ENCODE results near the gene SKAP2. TPM values are rescaled to one million over a fixed set of nuclear protein-coding genes. Genes with fewer than 3 reads are reported as not detected.

The SKAP2 gene
- polyA plus RNA-seq, 3 donors, result 19.2 to 204 (median 158) TPM

DNA sequence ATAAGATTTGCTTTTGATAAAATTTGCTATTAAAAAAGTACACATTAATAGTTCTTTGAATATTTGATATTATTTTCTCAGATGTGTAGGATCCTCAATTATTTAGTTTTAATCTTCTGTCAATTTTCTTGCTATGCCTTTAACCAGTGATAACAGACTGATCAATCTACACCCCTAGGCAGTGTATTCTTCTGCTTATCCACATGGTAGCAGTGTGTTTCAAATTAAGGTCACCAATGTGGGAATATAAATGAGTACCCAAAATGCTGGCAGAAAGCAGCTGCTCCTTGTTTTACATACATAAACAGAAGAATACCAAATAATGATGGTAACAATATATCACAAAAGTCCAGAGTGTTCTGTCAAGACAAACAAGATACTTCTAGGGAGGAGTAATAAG lies 87.0 kb downstream of the SKAP2 start:
- intact Hi-C loops (cut with micrococcal nuclease), result no loop called here
- peaks cover 0 to 22% of the 10 kb centered on the region in 2 donors for H3K36me3 Mint-ChIP-seq
- Histone ChIP-seq H3K9me3 (replicated peaks in 1 of 2; ENCODE audit: control insufficient read depth in 1 of 2, insufficient read depth in 1 of 2, low read length in 2 of 2) (no peaks in the 10 kb centered on the region), H3K4me1 (ENCODE audit: control insufficient read depth in 1 of 2, insufficient read depth in 2 of 2, low read length in 2 of 2) (no peaks in the 10 kb centered on the region), H3K9ac (ENCODE audit: insufficient read depth, low read length, poor library complexity, severe bottlenecking) (no peak overlapping the region), H3K4me2 (replicated peaks; ENCODE audit: extremely low read depth, low read length, poor library complexity, severe bottlenecking) (no peak overlapping the region), H3K27ac (ENCODE audit: low read depth in 1 of 2, low read length in 2 of 2) (no peak overlapping the region), H4K20me1 (ENCODE audit: insufficient read depth, low read length) (peaks cover 52% of the 10 kb centered on the region), H2AFZ (ENCODE audit: insufficient read depth, low read depth, low read length, poor library complexity, severe bottlenecking) (no peak overlapping the region), H3K27me3 (ENCODE audit: control insufficient read depth in 2 of 2, insufficient read depth in 2 of 2, low read length in 2 of 2) (no peaks in the 10 kb centered on the region), H3K79me2 (ENCODE audit: insufficient read depth, low read length) (no peaks in the 10 kb centered on the region), H3K36me3 (replicated peaks in 1 of 2; ENCODE audit: control insufficient read depth in 1 of 2, insufficient read depth in 2 of 2, low read length in 2 of 2) (peaks cover 14 to 36% of the 10 kb centered on the region in 2 donors), H3K4me3 (replicated peaks in 1 of 3; ENCODE audit: low read depth in 2 of 3, low read length in 3 of 3) (no peak overlapping the region)
- no peak overlapping the region for H3K4me3 Mint-ChIP-seq
- no peak overlapping the region for H3K27ac Mint-ChIP-seq
- TF ChIP-seq, protein P1, sequence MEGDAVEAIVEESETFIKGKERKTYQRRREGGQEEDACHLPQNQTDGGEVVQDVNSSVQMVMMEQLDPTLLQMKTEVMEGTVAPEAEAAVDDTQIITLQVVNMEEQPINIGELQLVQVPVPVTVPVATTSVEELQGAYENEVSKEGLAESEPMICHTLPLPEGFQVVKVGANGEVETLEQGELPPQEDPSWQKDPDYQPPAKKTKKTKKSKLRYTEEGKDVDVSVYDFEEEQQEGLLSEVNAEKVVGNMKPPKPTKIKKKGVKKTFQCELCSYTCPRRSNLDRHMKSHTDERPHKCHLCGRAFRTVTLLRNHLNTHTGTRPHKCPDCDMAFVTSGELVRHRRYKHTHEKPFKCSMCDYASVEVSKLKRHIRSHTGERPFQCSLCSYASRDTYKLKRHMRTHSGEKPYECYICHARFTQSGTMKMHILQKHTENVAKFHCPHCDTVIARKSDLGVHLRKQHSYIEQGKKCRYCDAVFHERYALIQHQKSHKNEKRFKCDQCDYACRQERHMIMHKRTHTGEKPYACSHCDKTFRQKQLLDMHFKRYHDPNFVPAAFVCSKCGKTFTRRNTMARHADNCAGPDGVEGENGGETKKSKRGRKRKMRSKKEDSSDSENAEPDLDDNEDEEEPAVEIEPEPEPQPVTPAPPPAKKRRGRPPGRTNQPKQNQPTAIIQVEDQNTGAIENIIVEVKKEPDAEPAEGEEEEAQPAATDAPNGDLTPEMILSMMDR (IDR thresholded peaks at IDR 0.05), result no peak
- H3K4me1 Mint-ChIP-seq, result no peaks in the 10 kb centered on the region
- no peaks in the 10 kb centered on the region for H3K27me3 Mint-ChIP-seq (ENCODE audit: low read depth in 3 of 3)
- no peak for DNase-seq
- H3K9me3 Mint-ChIP-seq, result peaks cover 0 to 5% (median 0%) of the 10 kb centered on the region in 7 donors

DNA sequence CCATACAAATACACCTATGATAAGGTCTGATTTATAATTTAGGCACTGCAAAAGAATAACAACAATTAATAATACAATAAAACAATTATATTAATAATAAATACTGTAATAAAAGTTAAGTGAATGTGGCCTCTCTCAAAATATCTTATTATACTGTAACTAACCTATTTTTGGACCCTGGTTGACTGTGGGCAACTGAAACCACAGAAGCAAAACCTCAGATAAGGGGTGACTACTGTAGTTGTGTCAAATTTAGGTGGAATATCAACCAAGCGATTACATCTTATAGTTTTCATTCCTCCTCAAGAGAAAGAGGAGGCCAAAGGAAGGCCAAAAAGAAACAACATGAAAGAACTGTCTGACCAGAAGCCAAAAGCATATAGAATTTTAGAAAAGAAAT lies 103.9 kb downstream of the SKAP2 start:
- H3K4me3 ChIP-seq (replicated peaks in 1 of 3; ENCODE audit: low read depth in 2 of 3, low read length in 3 of 3), result no peak overlapping the region
- Mint-ChIP-seq H3K4me1 (no peaks in the 10 kb centered on the region), H3K36me3 (peaks cover 14 to 24% of the 10 kb centered on the region in 2 donors), H3K9me3 (peaks cover 0 to 5% (median 3%) of the 10 kb centered on the region in 7 donors), H3K27me3 (ENCODE audit: low read depth in 3 of 3) (peaks cover 0 to 3% (median 0%) of the 10 kb centered on the region in 3 donors), H3K27ac (no peak overlapping the region), H3K4me3 (no peak overlapping the region)
- DNase-seq, result no peak
- H3K27me3 ChIP-seq (ENCODE audit: control insufficient read depth in 2 of 2, insufficient read depth in 2 of 2, low read length in 2 of 2), result no peaks in the 10 kb centered on the region
- TF ChIP-seq, protein P1 (IDR thresholded peaks at IDR 0.05), result no peak
- H3K9ac ChIP-seq (ENCODE audit: insufficient read depth, low read length, poor library complexity, severe bottlenecking), result no peak overlapping the region
- H3K27ac ChIP-seq (ENCODE audit: low read depth in 1 of 2, low read length in 2 of 2), result no peak overlapping the region
- no peaks in the 10 kb centered on the region for H3K79me2 ChIP-seq (ENCODE audit: insufficient read depth, low read length)
- H3K4me1 ChIP-seq (ENCODE audit: control insufficient read depth in 1 of 2, insufficient read depth in 2 of 2, low read length in 2 of 2), result no peaks in the 10 kb centered on the region
- no peak overlapping the region for H3K4me2 ChIP-seq (replicated peaks; ENCODE audit: extremely low read depth, low read length, poor library complexity, severe bottlenecking)
- H4K20me1 ChIP-seq (ENCODE audit: insufficient read depth, low read length), result peaks cover 3% of the 10 kb centered on the region
- H2AFZ ChIP-seq (ENCODE audit: insufficient read depth, low read depth, low read length, poor library complexity, severe bottlenecking), result no peak overlapping the region
- H3K36me3 ChIP-seq (replicated peaks in 1 of 2; ENCODE audit: control insufficient read depth in 1 of 2, insufficient read depth in 2 of 2, low read length in 2 of 2), result no peaks in the 10 kb centered on the region
- no CpG with 5 or more reads among the region's 1 CpG for WGBS (ENCODE audit: insufficient coverage)
- intact Hi-C loops (cut with micrococcal nuclease), result no loop called here
- H3K9me3 ChIP-seq (replicated peaks in 1 of 2; ENCODE audit: control insufficient read depth in 1 of 2, insufficient read depth in 1 of 2, low read length in 2 of 2), result no peaks in the 10 kb centered on the region

Data from CD14-positive monocyte (primary cell).